H1 (cell line): ENCODE measurements around the gene ADD1. TPM values are rescaled to one million over a fixed set of nuclear protein-coding genes. Genes with fewer than 3 reads are reported as not detected.

ENCODE experiments used
- CBX8 ChIP-seq: fragments of 300-800, 300-1000 bp; sonication (generic); IDR thresholded peaks from 2 replicates; pipeline ENCODE4 v1.7.1; 2016; ENCODE audit warnings: low read depth, low read length, borderline replicate concordance
- CHD7 ChIP-seq: fragments of 300-600 bp; sonication (generic); IDR thresholded peaks from 2 replicates; pipeline ENCODE4 v1.7.1; 2012; ENCODE audit warnings: low read length, moderate library complexity, mild to moderate bottlenecking, inconsistent platforms; ENCODE audit not compliant: insufficient replicate concordance
- EGR1 ChIP-seq: IDR thresholded peaks from 2 replicates; pipeline ENCODE4 v1.6.1; 2011; ENCODE audit warnings: low read depth, low read length, borderline replicate concordance
- EZH2 ChIP-seq: fragments of 200-600 bp; sonication (generic); IDR thresholded peaks from 2 replicates; pipeline ENCODE4 v1.7.1; 2012; ENCODE audit warnings: low read depth, mild to moderate bottlenecking, moderate library complexity, low read length, inconsistent platforms; ENCODE audit not compliant: severe bottlenecking
- MAFK ChIP-seq: IDR thresholded peaks from 2 replicates; pipeline ENCODE4 v1.6.1; 2012; ENCODE audit warnings: low read depth, mild to moderate bottlenecking, improper control_type of control experiment, low read length
- POLR2AphosphoS5 ChIP-seq: IDR thresholded peaks from 2 replicates; pipeline ENCODE4 v1.6.1; 2011; ENCODE audit warnings: low read depth, low read length
- POU5F1 ChIP-seq: IDR thresholded peaks from 2 replicates; pipeline ENCODE4 v1.6.1; 2011; ENCODE audit warnings: low read depth, mild to moderate bottlenecking, low read length, moderate library complexity
- SIRT6 ChIP-seq: IDR thresholded peaks from one replicate; pipeline ENCODE4 v1.7.1; 2012; ENCODE audit warnings: low read length, inconsistent platforms
- SP1 ChIP-seq: IDR thresholded peaks from 2 replicates; pipeline ENCODE4 v1.6.1; 2011; ENCODE audit warnings: low read depth, low read length
- polyA plus RNA-seq, 7 experiments: library from polyadenylated mRNA; depleted of rRNA in 3 of 7; stranded (reverse) in 5 of 7; unstranded in 2 of 7; fragments of >200 nt in 5 of 7; fragments of 200-250 nt in 2 of 7; gene quantifications; 1 replicate in 5 of 7; 2 replicates in 1 of 7; 4 replicates in 1 of 7; pipeline versions ENCODE4 v1.2.1 to v1.2.3, GENCODE V29; 2011 to 2013; ENCODE audit warnings: missing spikeins in 2 of 7, mixed read lengths in 2 of 7
- total RNA-seq: library from RNA; stranded (reverse); fragmentation: NEBNext Ultra II Directional; extraction: Animal tissue kit (Norgen Biotek cat#: 25700); gene quantifications from 2 replicates; pipeline ENCODE4 v1.2.1, GENCODE V29; 2021

ADD1 gene
- total and polyA plus RNA-seq, 2 of the 8 experiments (the other 6 are each of a cell fraction or from before 2014, with no cell fraction given) = 113 to 143 TPM

- TF ChIP-seq CHD7 (no peak), MAFK (no peak), CBX8 (no peak), POU5F1 (no peak), POLR2AphosphoS5 (no peak), EGR1 (no peak), SP1 (no peak), EZH2 (no peak), SIRT6 (no peak)
Observed at GRCh38 chr4:2874861-2875260, 31.2 kb downstream of the ADD1 start (continued).
